ENCODE results near the gene SPINK7. TPM values are rescaled to one million over a fixed set of nuclear protein-coding genes. Genes with fewer than 3 reads are reported as not detected.
A peak's percentile ranks its signal among the peaks of the same experiment; 100 is the strongest.

SPINK7 gene
- total RNA-seq, 1 experiment from 2014 or later: not detected

GRCh38 chr5:148347706-148348105 is 35.5 kb downstream of the SPINK7 start:
- no peaks in the 10 kb centered on the region for H3K9me3 ChIP-seq (ENCODE audit: insufficient read depth, low read depth)
- TF ChIP-seq EZH2 (IDR thresholded peaks at IDR 0.05; ENCODE audit: low read depth) (no peak), CTCF (conservative IDR thresholded peaks at IDR 0.05) (no peak)
- H4K20me1 ChIP-seq (ENCODE audit: insufficient read depth): no peaks in the 10 kb centered on the region
- no peak overlapping the region for H3K4me2 ChIP-seq
- H3K27ac ChIP-seq: no peak overlapping the region
- no peaks in the 10 kb centered on the region for H3K27me3 ChIP-seq (ENCODE audit: insufficient read depth, low read depth)
- ChIA-PET POLR2A (ENCODE audit: unreplicated experiment) (no interaction called here), CTCF (interaction anchor here (0.7 kb wide), 1 partner anchor 65 kb away, joined by 4 read pairs; no protein-coding TSS in a partner anchor)
- intact Hi-C loops (cut with micrococcal nuclease; ENCODE audit: unreplicated experiment): no loop called here
- H3K79me2 ChIP-seq (ENCODE audit: low read depth): no peaks in the 10 kb centered on the region
- H3K4me3 ChIP-seq: no peak overlapping the region
- H3K36me3 ChIP-seq (ENCODE audit: low read depth): no peaks in the 10 kb centered on the region
- no peak for DNase-seq
- H3K4me1 ChIP-seq (replicated peaks; ENCODE audit: insufficient read depth): peaks cover 13% of the 10 kb centered on the region
- H3K9me2 ChIP-seq (ENCODE audit: insufficient read depth): no peaks in the 10 kb centered on the region
- no peak overlapping the region for H2AFZ ChIP-seq
- peaks cover 7% of the 10 kb centered on the region for H3F3A ChIP-seq (ENCODE audit: insufficient read depth, low read depth)
- BruUV-seq (replicated peaks): no TSS peak

GRCh38 chr5:148352696-148353095 is 40.5 kb downstream of the SPINK7 start:
- no peaks in the 10 kb centered on the region for H3K9me2 ChIP-seq (ENCODE audit: insufficient read depth)
- no peaks in the 10 kb centered on the region for H3F3A ChIP-seq (ENCODE audit: insufficient read depth, low read depth)
- TF ChIP-seq EZH2 (IDR thresholded peaks at IDR 0.05; ENCODE audit: low read depth): no peak
- TF ChIP-seq CTCF (conservative IDR thresholded peaks at IDR 0.05): no peak
- H4K20me1 ChIP-seq (ENCODE audit: insufficient read depth): no peaks in the 10 kb centered on the region
- no peaks in the 10 kb centered on the region for H3K4me1 ChIP-seq (replicated peaks; ENCODE audit: insufficient read depth)
- no peak overlapping the region for H3K27ac ChIP-seq
- no peaks in the 10 kb centered on the region for H3K9me3 ChIP-seq (ENCODE audit: insufficient read depth, low read depth)
- no peak overlapping the region for H2AFZ ChIP-seq
- no peak overlapping the region for H3K4me3 ChIP-seq
- intact Hi-C loops (cut with micrococcal nuclease; ENCODE audit: unreplicated experiment): loop anchor here (5.0 to 10.0 kb wide), 2 partner anchors 60 to 408 kb away; no protein-coding TSS in a partner anchor
- H3K4me2 ChIP-seq: no peak overlapping the region
- no peak for DNase-seq
- H3K79me2 ChIP-seq (ENCODE audit: low read depth): no peaks in the 10 kb centered on the region
- BruUV-seq (replicated peaks): no TSS peak
- H3K36me3 ChIP-seq (ENCODE audit: low read depth): no peaks in the 10 kb centered on the region
- ChIA-PET CTCF (no interaction called here), POLR2A (ENCODE audit: unreplicated experiment) (no interaction called here)
- H3K27me3 ChIP-seq (ENCODE audit: insufficient read depth, low read depth): no peaks in the 10 kb centered on the region

- H3K4me3 ChIP-seq: no peak overlapping the region
- DNase-seq: no peak
- H3K4me1 ChIP-seq (replicated peaks; ENCODE audit: insufficient read depth): no peaks in the 10 kb centered on the region
- H3K27ac ChIP-seq: no peak overlapping the region
- no peaks in the 10 kb centered on the region for H3K79me2 ChIP-seq (ENCODE audit: low read depth)
- ChIA-PET POLR2A (ENCODE audit: unreplicated experiment) (no interaction called here), CTCF (no interaction called here)
- no peak overlapping the region for H3K4me2 ChIP-seq
- H3K36me3 ChIP-seq (ENCODE audit: low read depth): no peaks in the 10 kb centered on the region
- TF ChIP-seq CTCF (conservative IDR thresholded peaks at IDR 0.05): peak; percentile 49
- no peak for TF ChIP-seq EZH2 (IDR thresholded peaks at IDR 0.05; ENCODE audit: low read depth)
- no peaks in the 10 kb centered on the region for H3K9me2 ChIP-seq (ENCODE audit: insufficient read depth)
- H2AFZ ChIP-seq: no peak overlapping the region
- H3K27me3 ChIP-seq (ENCODE audit: insufficient read depth, low read depth): no peaks in the 10 kb centered on the region
- no TSS peak for BruUV-seq (replicated peaks)
- H3K9me3 ChIP-seq (ENCODE audit: insufficient read depth, low read depth): no peaks in the 10 kb centered on the region
- H4K20me1 ChIP-seq (ENCODE audit: insufficient read depth): no peaks in the 10 kb centered on the region
- intact Hi-C loops (cut with micrococcal nuclease; ENCODE audit: unreplicated experiment): loop anchor here (5.0 to 10.0 kb wide), 2 partner anchors 61 to 409 kb away; no protein-coding TSS in a partner anchor
- no peaks in the 10 kb centered on the region for H3F3A ChIP-seq (ENCODE audit: insufficient read depth, low read depth)
Observed at GRCh38 chr5:148353634-148354033, 41.4 kb downstream of the SPINK7 start.
